Aorta (tissue), 5 donors: ENCODE data around the gene CHCHD6. TPM values are rescaled to one million over a fixed set of nuclear protein-coding genes. Genes with fewer than 3 reads are reported as not detected.

Source experiments
- ATAC-seq: fragments of 200-7000 bp; cut with Tn5 transposase; one replicate; pipeline ENCODE4 v1.9.1; 2022; ENCODE audit warnings: moderate library complexity; ENCODE audit not compliant: low FRiP score
- DNase-seq, 2 donors: peaks; one replicate each; pipeline ENCODE4 v3.0.0-alpha.2; 2020
- H3K27ac ChIP-seq, 2 donors: one replicate each; pipeline ENCODE4 v1.5.1; 2013; ENCODE audit warnings: low read length in 2 of 2, mild to moderate bottlenecking in 2 of 2, moderate library complexity in 2 of 2, control low read depth in 1 of 2, inconsistent platforms in 1 of 2, low read depth in 1 of 2
- H3K27me3 ChIP-seq, 2 donors: one replicate each; pipeline ENCODE4 v1.6.1; 2013; ENCODE audit warnings: control low read depth in 1 of 2, low read length in 1 of 2, mild to moderate bottlenecking in 1 of 2, moderate library complexity in 1 of 2; ENCODE audit not compliant: insufficient read depth in 2 of 2, control insufficient read depth in 1 of 2
- H3K36me3 ChIP-seq, 2 donors: one replicate each; pipeline ENCODE4 v1.6.1; 2013; ENCODE audit warnings: control low read depth in 1 of 2, low read length in 1 of 2, mild to moderate bottlenecking in 1 of 2; ENCODE audit not compliant: insufficient read depth in 2 of 2, control insufficient read depth in 1 of 2
- H3K4me1 ChIP-seq, 2 donors: one replicate each; pipeline ENCODE4 v1.6.1; 2013; ENCODE audit warnings: low read length in 2 of 2, control low read depth in 1 of 2, mild to moderate bottlenecking in 1 of 2, moderate library complexity in 1 of 2; ENCODE audit not compliant: insufficient read depth in 2 of 2, control insufficient read depth in 1 of 2
- H3K4me3 ChIP-seq, 2 donors: one replicate each; pipeline ENCODE4 v1.5.1; 2013; ENCODE audit warnings: low read length in 2 of 2, control low read depth in 1 of 2, mild to moderate bottlenecking in 1 of 2
- H3K9me3 ChIP-seq: one replicate; pipeline ENCODE4 v1.6.1; 2013; ENCODE audit warnings: mild to moderate bottlenecking, low read length; ENCODE audit not compliant: control insufficient read depth
- WGBS, 2 donors: extraction: QIAGEN DNeasy Blood & Tissue Kit; methylation state at CpG; one replicate each; pipeline ENCODE4 v1.1.7; 2013; 5-methylcytosine and 5-hydroxymethylcytosine counted together
- intact Hi-C, 2 donors: fragments of 100-400 bp; cut with DNase I; formaldehyde crosslinking; loops; one replicate each; pipeline versions ENCODE4 v1.14.2 to v1.15.0; 2022
- polyA plus RNA-seq, 2 donors: library from polyadenylated mRNA; stranded (reverse); fragments of 200-250 nt; gene quantifications; one replicate each; pipeline ENCODE4 v1.2.3, GENCODE V29; 2013
- total RNA-seq, 2 donors: library from RNA; stranded (reverse); fragmentation: NEBNext Ultra II Directional; extraction: Animal tissue kit (Norgen Biotek cat#: 25700); gene quantifications; one replicate each; pipeline ENCODE4 v1.2.1, GENCODE V29; 2021
- donor health status: healthy with polysubstance abuse.
- donor health status: Bipolar disorder and iron deficiency.
- donor health status: DM: no; HTN: no; CAD: no.
- donor health status: DM: no; HTN: no; CAD: no.
- donor health status: DM: yes; HTN: yes; CAD: no.

CHCHD6 gene
- total and polyA plus RNA-seq, 4 donors: 10.8 to 24.6 (median 11.9) TPM

- no peaks in the 10 kb centered on the region for H3K4me1 ChIP-seq
- no peaks in the 10 kb centered on the region for H3K27me3 ChIP-seq
- ATAC-seq (peak; percentile 45), DNase-seq (no peak)
- H3K4me3 ChIP-seq: no peak overlapping the region
- 94 to 96% methylated on average over 9 of the region's 9 CpGs for WGBS, 2 donors
- no peak overlapping the region for H3K27ac ChIP-seq
- no peaks in the 10 kb centered on the region for H3K36me3 ChIP-seq
- no peaks in the 10 kb centered on the region for H3K9me3 ChIP-seq
- intact Hi-C loops: no loop called here
Measured at GRCh38 chr3:126870608-126871210, 166.7 kb downstream of the CHCHD6 start.

GRCh38 chr3:126872701-126873342 lies 168.8 kb downstream of the CHCHD6 start:
- intact Hi-C loops: no loop called here
- Histone ChIP-seq H3K27me3 (no peaks in the 10 kb centered on the region), H3K4me1 (no peaks in the 10 kb centered on the region), H3K27ac (no peak overlapping the region), H3K36me3 (no peaks in the 10 kb centered on the region), H3K9me3 (no peaks in the 10 kb centered on the region), H3K4me3 (no peak overlapping the region)
- WGBS, 2 donors: 90 to 92% methylated on average over 10 of the region's 10 CpGs
- no peak for DNase-seq
- no peak for ATAC-seq

GRCh38 chr3:126873416-126873815 lies 169.4 kb downstream of the CHCHD6 start:
- Histone ChIP-seq H3K4me3 (no peak overlapping the region), H3K27me3 (no peaks in the 10 kb centered on the region), H3K9me3 (no peaks in the 10 kb centered on the region), H3K4me1 (no peaks in the 10 kb centered on the region), H3K36me3 (no peaks in the 10 kb centered on the region), H3K27ac (no peak overlapping the region)
- 73 to 97% methylated on average over 1 of the region's 1 CpG for WGBS, 2 donors
- ATAC-seq: no peak
- intact Hi-C loops: no loop called here
- DNase-seq: no peak

GRCh38 chr3:126878664-126879063 lies 174.6 kb downstream of the CHCHD6 start:
- Histone ChIP-seq H3K27ac (no peak overlapping the region), H3K4me1 (no peaks in the 10 kb centered on the region), H3K4me3 (no peak overlapping the region), H3K27me3 (no peaks in the 10 kb centered on the region), H3K9me3 (no peaks in the 10 kb centered on the region), H3K36me3 (no peaks in the 10 kb centered on the region)
- intact Hi-C loops: no loop called here
- no peak for DNase-seq
- WGBS, 2 donors: 96 to 100% methylated on average over 3 of the region's 3 CpGs
- ATAC-seq: no peak

- Histone ChIP-seq H3K9me3 (no peaks in the 10 kb centered on the region), H3K27me3 (no peaks in the 10 kb centered on the region), H3K4me1 (no peaks in the 10 kb centered on the region), H3K4me3 (no peak overlapping the region), H3K27ac (no peak overlapping the region), H3K36me3 (no peaks in the 10 kb centered on the region)
- no peak for ATAC-seq
- 85 to 93% methylated on average over 3 of the region's 3 CpGs for WGBS, 2 donors
- DNase-seq: no peak
- intact Hi-C loops: no loop called here
Measured at GRCh38 chr3:126880901-126881300, 176.9 kb downstream of the CHCHD6 start.

GRCh38 chr3:126881861-126882260 lies 177.8 kb downstream of the CHCHD6 start:
- 98 to 99% methylated on average over 6 of the region's 6 CpGs for whole genome bisulfite sequencing, 2 donors
- Histone ChIP-seq H3K27me3 (no peaks in the 10 kb centered on the region), H3K4me3 (no peak overlapping the region), H3K36me3 (no peaks in the 10 kb centered on the region), H3K27ac (no peak overlapping the region), H3K9me3 (no peaks in the 10 kb centered on the region), H3K4me1 (no peaks in the 10 kb centered on the region)
- ATAC-seq (no peak), DNase-seq (no peak)
- intact Hi-C loops: no loop called here

GRCh38 chr3:126883241-126883640 lies 179.2 kb downstream of the CHCHD6 start:
- Histone ChIP-seq H3K4me1 (no peaks in the 10 kb centered on the region), H3K9me3 (no peaks in the 10 kb centered on the region), H3K36me3 (no peaks in the 10 kb centered on the region), H3K27ac (no peak overlapping the region), H3K4me3 (no peak overlapping the region), H3K27me3 (no peaks in the 10 kb centered on the region)
- DNase-seq (no peak), ATAC-seq (no peak)
- intact Hi-C loops: no loop called here
- WGBS, 2 donors: 89 to 94% methylated on average over 7 of the region's 7 CpGs

GRCh38 chr3:126885425-126885824 lies 181.4 kb downstream of the CHCHD6 start:
- intact Hi-C loops: no loop called here
- 19 to 29% methylated on average over 1 of the region's 1 CpG for WGBS, 2 donors
- Histone ChIP-seq H3K9me3 (no peaks in the 10 kb centered on the region), H3K27me3 (no peaks in the 10 kb centered on the region), H3K4me3 (no peak overlapping the region), H3K4me1 (no peaks in the 10 kb centered on the region), H3K36me3 (no peaks in the 10 kb centered on the region), H3K27ac (no peak overlapping the region)
- DNase-seq (no peak), ATAC-seq (no peak)

GRCh38 chr3:126886217-126886616 lies 182.2 kb downstream of the CHCHD6 start:
- no peak for DNase-seq
- no peaks in the 10 kb centered on the region for H3K27me3 ChIP-seq
- H3K4me3 ChIP-seq: no peak overlapping the region
- no peaks in the 10 kb centered on the region for H3K4me1 ChIP-seq
- WGBS, 2 donors: 94 to 95% methylated on average over 5 of the region's 5 CpGs
- no peak overlapping the region for H3K27ac ChIP-seq
- H3K36me3 ChIP-seq: no peaks in the 10 kb centered on the region
- intact Hi-C loops: no loop called here
- H3K9me3 ChIP-seq: no peaks in the 10 kb centered on the region
- no peak for ATAC-seq
